GM19025 (cell line): ENCODE data around the gene YPEL2.
"Not testable (repeated sequence)": the region's sequence is repeated elsewhere in the genome, so short reads cannot be mapped to it uniquely, and the experiment has no call there.

ENCODE experiments used
- ATAC-seq: cut with Tn5 transposase; IDR thresholded peaks from one replicate; pipeline ENCODE4 v1.9.1; 2021; ENCODE audit warnings: mild to moderate bottlenecking, low read depth, moderate library complexity; ENCODE audit not compliant: unreplicated experiment

The YPEL2 gene

GRCh38 chr17:59372138-59372751 is 40.8 kb downstream of the YPEL2 start:
- ATAC-seq = peak; percentile 48

- ATAC-seq = no peak
Observed at GRCh38 chr17:59373882-59374495, 42.5 kb downstream of the YPEL2 start.

- no peak for ATAC-seq
Observed at GRCh38 chr17:59374612-59375011, 43.2 kb downstream of the YPEL2 start.

- ATAC-seq = peak; percentile 42
Observed at GRCh38 chr17:59375857-59376256, 44.4 kb downstream of the YPEL2 start.

- ATAC-seq = no peak
Observed at GRCh38 chr17:59376506-59376905, 45.1 kb downstream of the YPEL2 start.

GRCh38 chr17:59377410-59377809 is 46.0 kb downstream of the YPEL2 start:
- ATAC-seq = no peak

- ATAC-seq = no peak
Observed at GRCh38 chr17:59378675-59379074, 47.2 kb downstream of the YPEL2 start.

GRCh38 chr17:59380474-59380873 is 49.0 kb downstream of the YPEL2 start:
- no peak for ATAC-seq

- ATAC-seq = no peak
Observed at GRCh38 chr17:59381716-59382570, 50.5 kb downstream of the YPEL2 start.

- ATAC-seq = no peak
Observed at GRCh38 chr17:59383893-59384292, 52.4 kb downstream of the YPEL2 start.

- no peak for ATAC-seq
Observed at GRCh38 chr17:59387351-59388068, 56.1 kb downstream of the YPEL2 start.

GRCh38 chr17:59388069-59388556 is 56.7 kb downstream of the YPEL2 start:
- ATAC-seq = no peak

GRCh38 chr17:59389066-59389465 is 57.6 kb downstream of the YPEL2 start:
- ATAC-seq = no peak

GRCh38 chr17:59391021-59391420 is 59.6 kb downstream of the YPEL2 start:
- ATAC-seq = no peak

- no peak for ATAC-seq
Observed at GRCh38 chr17:59392973-59393679, 61.7 kb downstream of the YPEL2 start.

GRCh38 chr17:59393742-59394410 is 62.4 kb downstream of the YPEL2 start:
- not testable (repeated sequence) for ATAC-seq

- no peak for ATAC-seq
Observed at GRCh38 chr17:59396134-59396826, 64.8 kb downstream of the YPEL2 start.

- no peak for ATAC-seq
Observed at GRCh38 chr17:59397316-59398073, 66.0 kb downstream of the YPEL2 start.
